Fibroblast of gingiva (primary cell): Measurements from ENCODE around the gene LYZL2.
"Not testable (repeated sequence)": the region's sequence is repeated elsewhere in the genome, so short reads cannot be mapped to it uniquely, and the experiment has no call there.

Source experiments
- DNase-seq: peaks from one replicate; pipeline ENCODE4 v3.0.0-alpha.2; 2011; ENCODE audit warnings: low read depth

Gene LYZL2

GRCh38 chr10:30629653-30630052 is at the start of gene LYZL2:
LYZL2 (minus strand) TSS chr10:30629753; CDS start chr10:30626915, 2,838 bp downstream.
- no peak for DNase-seq

- not testable (repeated sequence) for DNase-seq
Observed at GRCh38 chr10:30677616-30678015, 48.1 kb upstream of the LYZL2 start.

GRCh38 chr10:30677146-30677545 is 47.6 kb upstream of the LYZL2 start:
- DNase-seq = not testable (repeated sequence)

GRCh38 chr10:30675791-30676718 is 46.5 kb upstream of the LYZL2 start:
- DNase-seq = no peak

GRCh38 chr10:30674796-30675195 is 45.2 kb upstream of the LYZL2 start:
- DNase-seq = no peak

GRCh38 chr10:30673262-30673661 is 43.7 kb upstream of the LYZL2 start:
- not testable (repeated sequence) for DNase-seq

GRCh38 chr10:30672338-30672737 is 42.8 kb upstream of the LYZL2 start:
- DNase-seq = not testable (repeated sequence)

GRCh38 chr10:30671026-30671616 is 41.6 kb upstream of the LYZL2 start:
- DNase-seq = peak; percentile 75

- not testable (repeated sequence) for DNase-seq
Observed at GRCh38 chr10:30667982-30668381, 38.4 kb upstream of the LYZL2 start.

GRCh38 chr10:30663403-30663802 is 33.9 kb upstream of the LYZL2 start:
- not testable (repeated sequence) for DNase-seq

GRCh38 chr10:30662814-30663213 is 33.3 kb upstream of the LYZL2 start:
- no peak for DNase-seq

- not testable (repeated sequence) for DNase-seq
Observed at GRCh38 chr10:30660314-30660713, 30.8 kb upstream of the LYZL2 start.

- no peak for DNase-seq
Observed at GRCh38 chr10:30656233-30656632, 26.7 kb upstream of the LYZL2 start.

GRCh38 chr10:30655001-30655400 is 25.4 kb upstream of the LYZL2 start:
- not testable (repeated sequence) for DNase-seq

- peak; percentile 40 for DNase-seq
Observed at GRCh38 chr10:30651470-30652397, 22.2 kb upstream of the LYZL2 start.

- DNase-seq = no peak
Observed at GRCh38 chr10:30647089-30647488, 17.5 kb upstream of the LYZL2 start.

GRCh38 chr10:30645340-30645827 is 15.8 kb upstream of the LYZL2 start:
- peak; percentile 26 for DNase-seq

- DNase-seq = not testable (repeated sequence)
Observed at GRCh38 chr10:30644408-30644861, 14.9 kb upstream of the LYZL2 start.

GRCh38 chr10:30643557-30644199 is 14.1 kb upstream of the LYZL2 start:
- not testable (repeated sequence) for DNase-seq

- DNase-seq = not testable (repeated sequence)
Observed at GRCh38 chr10:30642856-30643255, 13.3 kb upstream of the LYZL2 start.
